PFSK-1 (cell line): ENCODE measurements around the gene GRK1.

ENCODE experiments used
- FOXP2 ChIP-seq: optimal IDR thresholded peaks from 2 replicates; pipeline ENCODE3; 2011; ENCODE audit warnings: borderline replicate concordance, control low read depth, inconsistent platforms; ENCODE audit not compliant: insufficient read depth; ENCODE audit errors: extremely low read length, extremely low read depth
- POLR2AphosphoS5 ChIP-seq: IDR thresholded peaks from 2 replicates; pipeline ENCODE4 v1.6.1; 2012; ENCODE audit warnings: low read depth, mild to moderate bottlenecking, control low read depth, low read length, moderate library complexity
- REST ChIP-seq, 2 experiments: IDR thresholded peaks; 2 replicates each; pipeline versions ENCODE4 v1.6.1 to v1.8.0; 2011 to 2012; ENCODE audit warnings: low read depth in 2 of 2, low read length in 2 of 2, control low read depth in 1 of 2, inconsistent platforms in 1 of 2, mild to moderate bottlenecking in 1 of 2, moderate library complexity in 1 of 2; ENCODE audit not compliant: insufficient read depth in 1 of 2
- SIN3A ChIP-seq: IDR thresholded peaks from 2 replicates; pipeline ENCODE4 v1.6.1; 2012; ENCODE audit warnings: mild to moderate bottlenecking, low read length, moderate library complexity, borderline replicate concordance; ENCODE audit not compliant: insufficient read depth
- TAF1 ChIP-seq: IDR thresholded peaks from 2 replicates; pipeline ENCODE4 v1.6.1; 2012; ENCODE audit warnings: low read length, control low read depth, borderline replicate concordance; ENCODE audit not compliant: insufficient read depth

The GRK1 gene

GRCh38 chr13:113650275-113650674 lies 16.7 kb upstream of the GRK1 start:
- no peak for TF ChIP-seq FOXP2
- TF ChIP-seq REST (IDR thresholded peaks at IDR 0.05; ENCODE audit: insufficient read depth in 1 of 2, low read depth in 2 of 2, low read length in 2 of 2), result no peak
- no peak for TF ChIP-seq TAF1
- no peak for TF ChIP-seq POLR2AphosphoS5
- TF ChIP-seq SIN3A, result no peak

GRCh38 chr13:113650731-113651148 lies 16.3 kb upstream of the GRK1 start:
- TF ChIP-seq REST (IDR thresholded peaks at IDR 0.05; ENCODE audit: insufficient read depth in 1 of 2, low read depth in 2 of 2, low read length in 2 of 2) (no peak), SIN3A (no peak), TAF1 (no peak), FOXP2 (no peak), POLR2AphosphoS5 (no peak)

- no peak for TF ChIP-seq POLR2AphosphoS5
- TF ChIP-seq REST (IDR thresholded peaks at IDR 0.05; ENCODE audit: insufficient read depth in 1 of 2, low read depth in 2 of 2, low read length in 2 of 2), result no peak
- TF ChIP-seq FOXP2, result no peak
- TF ChIP-seq TAF1, result no peak
- no peak for TF ChIP-seq SIN3A
Measured at GRCh38 chr13:113651511-113652403, 15.3 kb upstream of the GRK1 start.

GRCh38 chr13:113652404-113653263 lies 14.4 kb upstream of the GRK1 start:
- TF ChIP-seq REST (IDR thresholded peaks at IDR 0.05; ENCODE audit: insufficient read depth in 1 of 2, low read depth in 2 of 2, low read length in 2 of 2) (no peak), FOXP2 (no peak), POLR2AphosphoS5 (no peak), SIN3A (no peak), TAF1 (no peak)
